Measurements from ENCODE around the gene NEK11.

Gene NEK11

GRCh38 chr3:131142580-131142979 lies 115.9 kb downstream of the NEK11 start:
- DNase-seq: no peak

- DNase-seq: no peak
Observed at GRCh38 chr3:131143802-131144201, 117.1 kb downstream of the NEK11 start.

DNA sequence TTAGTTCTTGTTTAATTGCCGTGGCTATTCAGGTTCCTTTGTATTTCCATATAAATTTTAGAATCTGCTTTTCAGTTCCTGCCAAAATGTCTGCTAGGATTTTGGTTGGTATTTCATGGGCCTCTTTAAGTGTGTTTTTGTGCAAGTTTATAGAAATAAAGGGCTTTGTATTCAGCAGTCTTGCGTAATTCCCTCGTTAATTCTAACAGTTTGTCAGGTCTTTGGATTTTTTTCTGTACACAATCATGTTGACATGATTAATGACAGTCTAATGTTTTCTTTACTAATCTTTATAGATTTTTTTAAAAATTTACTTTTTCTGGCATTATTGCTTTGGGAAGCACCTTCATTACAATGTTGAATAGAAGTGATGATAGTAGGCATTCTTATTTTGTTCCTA lies 120.9 kb downstream of the NEK11 start:
- no peak for DNase-seq

GRCh38 chr3:131158434-131158833 lies 131.8 kb downstream of the NEK11 start:
- DNase-seq: no peak

- DNase-seq: no peak
Observed at GRCh38 chr3:131162516-131162915, 135.8 kb downstream of the NEK11 start.

DNA sequence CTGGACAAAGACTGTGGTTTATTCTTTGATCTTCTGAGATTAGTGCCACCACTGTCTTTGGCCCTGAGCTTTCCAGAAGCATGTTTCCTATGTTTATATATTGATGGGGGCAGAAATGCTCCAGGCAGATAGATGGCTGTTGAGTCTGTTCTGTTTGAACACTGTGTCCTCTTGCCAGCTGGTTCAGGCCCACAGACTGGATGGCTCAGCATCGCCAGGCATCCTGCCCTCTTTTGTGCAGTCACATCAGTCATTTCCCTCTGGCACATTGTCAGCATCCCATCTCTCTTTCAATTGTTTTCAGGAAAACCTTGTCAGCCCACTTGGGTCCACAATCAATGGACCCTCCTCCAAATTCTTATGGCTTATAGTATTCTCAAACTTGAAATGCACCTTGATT lies 141.2 kb downstream of the NEK11 start:
- DNase-seq: no peak

DNA sequence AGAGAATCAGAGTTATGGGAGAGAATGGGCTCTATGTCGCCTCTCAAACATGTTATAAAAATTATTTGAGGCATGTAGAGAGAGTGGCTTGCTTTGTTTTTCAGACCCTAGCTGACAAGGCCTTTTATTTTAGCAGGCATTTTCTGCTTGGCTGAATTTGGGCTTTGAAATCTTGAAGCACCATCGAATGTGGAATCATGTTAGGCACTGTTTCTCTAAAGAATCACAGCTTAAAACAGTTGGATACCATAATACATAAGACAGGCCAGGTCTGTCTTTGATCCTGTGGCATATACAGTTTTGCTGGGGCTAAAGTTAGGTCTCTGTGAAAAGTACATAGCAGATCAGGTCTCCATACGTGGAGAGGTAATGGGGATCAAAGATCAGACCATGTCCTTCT lies 142.7 kb downstream of the NEK11 start:
- DNase-seq: no peak

- DNase-seq: no peak
Observed at GRCh38 chr3:131172502-131173200, 146.0 kb downstream of the NEK11 start.

DNA sequence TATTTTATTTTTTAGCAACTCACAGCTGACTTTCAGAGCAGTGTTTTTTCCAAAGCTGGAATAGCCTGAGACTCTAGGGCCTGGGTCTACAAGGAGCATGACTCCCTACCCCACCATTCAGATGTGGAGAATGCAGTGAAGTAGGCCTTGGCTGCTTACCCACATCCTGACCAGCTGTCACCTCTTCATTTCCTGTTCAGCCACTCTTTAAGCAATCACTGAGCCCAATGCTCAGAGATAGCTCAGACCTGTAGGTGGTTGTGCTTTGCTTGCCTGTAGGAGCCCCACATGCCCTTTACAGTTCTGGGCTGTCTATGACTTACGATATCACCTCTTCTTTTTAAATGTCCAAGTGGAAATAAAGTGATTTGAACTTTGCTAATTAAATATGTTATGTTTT lies 148.1 kb downstream of the NEK11 start:
- no peak for DNase-seq

DNA sequence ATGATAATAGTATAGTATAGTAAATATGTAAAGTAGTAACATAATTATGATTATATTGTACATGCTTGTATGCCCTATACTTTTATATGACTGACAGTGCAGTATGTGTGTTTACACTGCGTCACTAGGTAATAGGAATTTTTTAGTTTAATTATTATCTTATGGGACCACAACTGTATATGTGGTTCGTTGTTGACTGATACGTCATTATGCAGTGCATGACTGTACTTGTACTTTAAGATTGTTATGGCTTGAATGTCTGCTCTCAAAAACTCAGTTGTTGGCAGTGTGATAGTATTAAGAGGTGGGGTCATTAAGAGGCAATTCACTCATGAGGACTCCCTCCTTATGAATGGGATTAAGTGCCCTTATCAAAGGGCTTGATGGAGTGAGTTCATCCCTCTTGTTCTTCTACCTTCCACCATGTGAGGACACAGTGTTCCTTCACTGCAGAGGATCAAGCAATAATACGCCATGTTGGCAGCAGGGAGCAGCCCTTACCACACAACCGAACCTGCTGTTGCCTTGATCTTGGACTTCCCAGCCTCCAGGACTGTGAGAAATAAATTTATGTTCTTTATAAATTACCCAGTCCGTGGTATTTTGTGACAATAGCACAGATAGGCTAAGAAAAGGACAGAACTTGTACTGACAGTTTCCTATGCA lies 152.2 kb downstream of the NEK11 start:
- DNase-seq: no peak

GRCh38 chr3:131192701-131193100 lies 166.0 kb downstream of the NEK11 start:
- DNase-seq: no peak

DNA sequence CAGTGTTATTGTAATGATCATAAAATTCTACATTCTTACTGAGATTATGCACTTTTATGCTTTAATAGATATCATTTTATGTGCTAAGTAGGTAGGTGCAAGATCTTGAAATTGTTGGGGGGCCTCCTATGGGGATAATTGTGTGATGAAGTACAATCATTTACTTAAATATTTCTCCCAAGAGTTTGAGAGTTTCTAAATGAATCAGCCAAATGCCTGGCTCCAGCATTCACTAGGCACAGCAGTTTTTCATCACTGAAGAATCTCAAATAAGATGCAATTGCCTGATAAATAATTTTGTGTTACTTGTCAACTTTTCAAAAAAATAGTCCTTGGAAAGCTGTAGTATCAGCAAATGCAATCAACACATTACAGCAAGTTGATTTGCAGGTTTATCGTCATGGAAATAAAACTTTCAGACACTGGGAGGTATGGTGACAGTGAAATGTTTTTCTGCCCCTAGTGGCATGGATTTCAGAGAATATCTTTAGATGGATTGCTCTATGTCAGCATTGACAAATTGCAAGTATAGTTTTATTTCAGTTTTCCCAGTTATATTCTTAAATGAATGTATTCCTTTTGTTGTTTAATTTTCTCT lies 167.1 kb downstream of the NEK11 start:
- no peak for DNase-seq

- no peak for DNase-seq
Observed at GRCh38 chr3:131194816-131195215, 168.1 kb downstream of the NEK11 start.

DNA sequence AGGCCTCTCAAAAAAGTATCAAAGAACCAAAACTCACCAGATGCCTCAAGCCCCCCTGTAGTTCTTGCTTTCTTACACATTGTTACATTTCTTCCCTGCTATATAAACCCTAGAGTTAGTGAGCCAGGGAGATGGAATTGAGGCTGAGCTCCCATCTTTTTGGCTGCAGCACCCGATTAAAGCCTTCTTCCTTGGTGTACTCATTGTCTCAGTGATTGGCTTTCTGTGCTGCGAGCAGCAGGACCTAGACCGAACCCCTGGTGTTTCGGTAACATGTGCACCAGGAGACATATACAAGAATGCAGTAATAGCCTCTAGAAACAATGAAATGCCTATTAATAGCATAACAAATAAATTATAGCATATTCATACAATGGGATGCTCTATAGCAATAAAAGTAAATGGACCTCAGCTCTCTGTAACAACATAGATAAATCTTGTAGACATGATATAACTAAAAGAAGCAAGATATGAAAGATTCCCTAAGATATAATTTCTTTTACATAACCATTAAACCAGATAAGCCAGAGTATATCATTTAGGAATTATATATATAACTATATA lies 174.0 kb downstream of the NEK11 start:
- no peak for DNase-seq

GRCh38 chr3:131216330-131216729 lies 189.7 kb downstream of the NEK11 start:
- no peak for DNase-seq

GRCh38 chr3:131216801-131217200 lies 190.1 kb downstream of the NEK11 start:
- no peak for DNase-seq

DNA sequence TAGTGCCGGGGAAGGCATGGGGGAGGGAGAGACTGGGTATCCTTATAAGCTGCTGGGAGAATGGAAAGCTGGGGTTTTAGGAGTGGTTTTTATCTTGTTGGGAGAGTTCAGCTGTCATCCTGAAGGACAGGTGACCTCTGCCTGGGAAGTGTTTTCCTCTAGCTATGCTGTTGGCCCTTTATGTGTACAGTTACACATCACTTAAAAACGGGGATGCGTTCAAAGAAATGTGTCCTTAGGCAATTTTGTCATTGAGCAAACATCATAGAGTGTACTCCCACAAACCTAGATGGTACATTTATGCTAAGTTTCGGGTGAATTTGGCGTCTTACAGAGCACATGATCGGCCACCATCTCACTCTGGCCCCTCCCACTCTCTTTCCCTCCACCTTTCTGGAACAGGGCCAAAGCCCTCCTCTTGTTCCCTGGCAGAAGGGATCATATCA lies 190.6 kb downstream of the NEK11 start:
- no peak for DNase-seq

DNA sequence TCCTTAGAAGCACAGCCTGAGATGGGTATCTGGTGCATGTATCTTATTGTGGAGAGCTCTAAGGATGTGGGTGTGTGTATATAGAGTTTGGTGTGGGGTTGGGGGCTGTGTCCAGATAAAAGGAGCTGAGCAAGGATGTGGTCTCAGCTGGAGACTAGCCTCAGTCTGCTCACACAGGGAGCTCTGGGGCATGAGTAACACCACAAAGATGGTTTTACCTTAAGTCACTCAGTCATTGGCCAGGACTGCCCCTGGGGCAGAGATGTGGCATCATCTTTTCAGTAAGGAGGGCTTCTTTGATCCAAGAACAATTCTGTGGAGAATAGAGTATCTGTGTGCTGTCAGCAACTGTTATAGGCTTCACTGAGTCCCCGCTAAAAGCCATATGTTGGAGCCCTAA lies 191.5 kb downstream of the NEK11 start:
- no peak for DNase-seq

- no peak for DNase-seq
Observed at GRCh38 chr3:131221731-131222130, 195.1 kb downstream of the NEK11 start.

DNA sequence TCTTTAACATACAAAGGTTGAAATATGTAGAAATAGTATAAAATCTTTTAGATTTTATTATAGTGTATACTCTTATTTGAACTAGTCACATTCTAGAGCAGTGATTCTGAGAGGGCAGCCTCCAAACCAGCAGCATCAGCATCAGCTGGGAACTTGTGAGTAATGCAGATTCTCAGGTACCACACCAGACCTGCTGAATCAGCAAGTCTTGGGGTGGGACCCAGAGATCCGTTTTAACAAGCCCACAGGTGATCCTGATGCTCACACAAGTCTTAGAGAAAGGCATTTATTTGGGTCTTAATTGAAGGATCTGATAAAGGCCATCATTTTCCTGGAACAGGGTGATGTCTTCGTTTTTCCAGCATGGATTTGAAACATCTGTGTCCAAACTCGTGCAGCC lies 195.9 kb downstream of the NEK11 start:
- DNase-seq: no peak

- no peak for DNase-seq
Observed at GRCh38 chr3:131223373-131224289, 197.0 kb downstream of the NEK11 start.

DNA sequence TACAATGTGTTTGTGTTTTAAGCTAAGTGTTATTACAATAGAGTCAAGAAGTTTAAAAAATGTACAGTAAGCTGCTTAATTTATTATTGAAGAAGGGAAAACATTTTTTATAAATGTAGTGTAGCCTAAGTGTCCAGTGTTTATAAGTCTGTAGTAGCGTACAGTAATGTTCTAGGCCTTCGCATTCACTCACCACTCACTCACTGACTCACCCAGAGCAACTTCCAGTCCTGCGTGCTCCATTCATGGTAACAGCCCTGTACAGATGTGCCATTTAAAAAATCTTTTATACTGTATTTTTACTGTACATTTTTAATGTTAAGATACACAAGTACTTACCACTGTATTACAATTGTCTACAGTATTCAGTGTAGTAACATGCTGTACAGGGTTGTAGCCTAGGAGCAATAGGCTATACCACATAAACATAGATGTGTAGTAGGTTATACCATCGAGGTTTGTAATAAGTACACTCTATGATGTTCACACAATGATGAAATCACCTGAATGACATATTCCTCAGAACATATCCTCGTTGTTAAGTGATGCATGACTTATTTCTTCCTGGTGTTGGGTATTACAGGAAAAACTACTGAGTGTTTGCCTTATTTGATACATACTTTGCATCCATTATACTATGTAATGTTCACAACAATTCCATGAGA lies 198.3 kb downstream of the NEK11 start:
- no peak for DNase-seq

Measured in activated T-cell treated with anti-CD3 and anti-CD28 coated beads for 4 hours (primary cell).